Measurements from ENCODE around the gene OLA1. TPM values are rescaled to one million over a fixed set of nuclear protein-coding genes. Genes with fewer than 3 reads are reported as not detected.

Gene OLA1
- total RNA-seq, 2 donors from 2014 or later, result 75.6 to 92.8 TPM

DNA sequence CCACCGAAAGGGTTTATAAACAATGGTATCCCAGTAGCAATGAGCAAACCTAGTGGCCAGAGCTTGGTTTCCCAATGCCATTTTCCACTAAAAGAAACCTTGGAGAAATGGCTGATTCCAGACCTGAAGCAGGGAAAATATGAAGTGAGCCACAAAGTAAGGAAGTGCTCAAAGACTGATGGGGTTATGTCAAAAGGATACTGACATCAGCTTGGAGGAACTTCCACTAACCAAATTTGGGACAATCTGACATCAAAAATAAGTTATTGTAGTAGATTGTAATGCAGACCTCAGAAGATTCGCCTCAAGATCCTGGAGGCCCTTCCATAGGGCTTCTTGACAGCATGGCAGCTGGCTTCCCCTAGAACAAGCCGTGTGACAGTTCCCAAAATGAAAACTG, 203.8 kb downstream of the OLA1 start:
- no peak for DNase-seq
- Histone ChIP-seq H3K27ac (no peak overlapping the region), H3K9me3 (no peaks in the 10 kb centered on the region), H3K27me3 (no peaks in the 10 kb centered on the region), H3K4me3 (no peak overlapping the region), H3K4me1 (no peaks in the 10 kb centered on the region), H3K9ac (ENCODE audit: low read depth in 2 of 2, low read length in 2 of 2) (no peak overlapping the region), H3K36me3 (no peaks in the 10 kb centered on the region)
- intact Hi-C loops (cut with DNase I), result loop anchor here (10.0 kb wide), 1 partner anchor 160 kb away; no protein-coding TSS in a partner anchor
- TF ChIP-seq, protein P1, sequence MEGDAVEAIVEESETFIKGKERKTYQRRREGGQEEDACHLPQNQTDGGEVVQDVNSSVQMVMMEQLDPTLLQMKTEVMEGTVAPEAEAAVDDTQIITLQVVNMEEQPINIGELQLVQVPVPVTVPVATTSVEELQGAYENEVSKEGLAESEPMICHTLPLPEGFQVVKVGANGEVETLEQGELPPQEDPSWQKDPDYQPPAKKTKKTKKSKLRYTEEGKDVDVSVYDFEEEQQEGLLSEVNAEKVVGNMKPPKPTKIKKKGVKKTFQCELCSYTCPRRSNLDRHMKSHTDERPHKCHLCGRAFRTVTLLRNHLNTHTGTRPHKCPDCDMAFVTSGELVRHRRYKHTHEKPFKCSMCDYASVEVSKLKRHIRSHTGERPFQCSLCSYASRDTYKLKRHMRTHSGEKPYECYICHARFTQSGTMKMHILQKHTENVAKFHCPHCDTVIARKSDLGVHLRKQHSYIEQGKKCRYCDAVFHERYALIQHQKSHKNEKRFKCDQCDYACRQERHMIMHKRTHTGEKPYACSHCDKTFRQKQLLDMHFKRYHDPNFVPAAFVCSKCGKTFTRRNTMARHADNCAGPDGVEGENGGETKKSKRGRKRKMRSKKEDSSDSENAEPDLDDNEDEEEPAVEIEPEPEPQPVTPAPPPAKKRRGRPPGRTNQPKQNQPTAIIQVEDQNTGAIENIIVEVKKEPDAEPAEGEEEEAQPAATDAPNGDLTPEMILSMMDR (IDR thresholded peaks at IDR 0.05), result no peak

DNA sequence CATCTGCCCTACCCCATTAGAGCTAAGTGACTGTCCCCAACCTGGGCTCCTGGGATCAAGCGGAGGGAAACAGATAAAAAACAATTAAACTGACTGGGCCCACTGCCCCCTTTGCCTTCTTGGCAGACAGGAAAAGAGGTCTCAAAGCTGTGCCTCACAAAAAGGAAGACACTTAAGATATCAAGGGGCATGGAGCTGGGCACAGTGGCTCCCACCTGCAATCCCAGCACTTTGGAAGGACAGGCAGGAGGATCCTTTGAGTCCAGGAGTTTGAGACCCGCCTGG, 208.0 kb downstream of the OLA1 start:
- H3K27me3 ChIP-seq, result no peaks in the 10 kb centered on the region
- DNase-seq, result no peak
- no peak overlapping the region for H3K9ac ChIP-seq (ENCODE audit: low read depth in 2 of 2, low read length in 2 of 2)
- H3K4me1 ChIP-seq, result no peaks in the 10 kb centered on the region
- no peaks in the 10 kb centered on the region for H3K36me3 ChIP-seq
- intact Hi-C loops (cut with DNase I), result loop anchor here (10.0 kb wide), 1 partner anchor 156 kb away; no protein-coding TSS in a partner anchor
- TF ChIP-seq, protein P1 (IDR thresholded peaks at IDR 0.05), result no peak
- no peak overlapping the region for H3K27ac ChIP-seq
- H3K4me3 ChIP-seq, result no peak overlapping the region
- H3K9me3 ChIP-seq, result no peaks in the 10 kb centered on the region

DNA sequence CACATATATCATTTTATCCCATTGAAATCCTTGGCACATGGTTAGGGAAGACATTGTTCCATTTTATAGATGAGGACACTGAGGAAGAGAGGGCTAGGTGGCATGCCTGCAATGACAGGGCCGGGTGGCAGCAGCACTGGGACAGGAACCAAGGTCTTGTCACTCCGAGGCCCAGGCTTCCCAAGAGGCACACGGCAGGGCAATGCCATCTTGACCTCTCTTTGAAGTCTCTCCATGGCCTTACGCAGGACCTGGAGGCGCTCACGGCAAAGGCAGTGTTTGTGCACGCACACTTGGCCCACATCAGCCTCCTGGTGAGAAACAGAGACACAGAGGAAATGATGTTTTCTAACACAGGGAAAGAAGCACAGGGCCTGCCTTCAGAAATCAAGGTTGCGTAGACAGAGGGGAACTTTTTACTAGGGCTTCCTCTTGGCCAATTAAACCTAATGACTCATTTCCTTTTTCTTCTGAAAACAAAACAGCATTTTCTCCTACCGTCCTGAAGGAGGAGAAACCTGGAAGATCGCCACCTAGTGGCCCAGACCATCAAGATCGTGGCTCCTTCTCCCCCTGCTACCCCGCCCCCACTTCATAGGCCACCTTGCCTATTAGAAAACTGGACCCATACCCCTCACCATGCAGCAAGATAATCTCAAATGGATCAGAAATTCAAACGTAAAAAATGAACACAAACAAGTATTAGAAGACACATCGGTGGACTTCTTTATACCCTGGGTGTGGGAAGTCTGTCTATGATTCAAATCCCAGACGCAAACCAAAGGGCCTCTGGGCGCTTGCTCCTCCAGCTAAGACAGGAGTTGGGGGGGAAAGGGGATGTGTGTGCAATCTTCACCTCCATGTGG, 208.5 kb downstream of the OLA1 start:
- no peaks in the 10 kb centered on the region for H3K4me1 ChIP-seq
- H3K9me3 ChIP-seq, result no peaks in the 10 kb centered on the region
- TF ChIP-seq, protein P1 (IDR thresholded peaks at IDR 0.05), result peak; percentile 90
- intact Hi-C loops (cut with DNase I), result loop anchor here (10.0 kb wide), 3 partner anchors 75 to 635 kb away; partner anchors contain the start of gene SP3
- H3K9ac ChIP-seq (ENCODE audit: low read depth in 2 of 2, low read length in 2 of 2), result peak overlapping the region; percentile 48 to 64
- H3K27ac ChIP-seq, result peak overlapping the region; percentile 83
- no peak overlapping the region for H3K4me3 ChIP-seq
- no peaks in the 10 kb centered on the region for H3K36me3 ChIP-seq
- no peaks in the 10 kb centered on the region for H3K27me3 ChIP-seq
- DNase-seq, result peak; percentile 91

DNA sequence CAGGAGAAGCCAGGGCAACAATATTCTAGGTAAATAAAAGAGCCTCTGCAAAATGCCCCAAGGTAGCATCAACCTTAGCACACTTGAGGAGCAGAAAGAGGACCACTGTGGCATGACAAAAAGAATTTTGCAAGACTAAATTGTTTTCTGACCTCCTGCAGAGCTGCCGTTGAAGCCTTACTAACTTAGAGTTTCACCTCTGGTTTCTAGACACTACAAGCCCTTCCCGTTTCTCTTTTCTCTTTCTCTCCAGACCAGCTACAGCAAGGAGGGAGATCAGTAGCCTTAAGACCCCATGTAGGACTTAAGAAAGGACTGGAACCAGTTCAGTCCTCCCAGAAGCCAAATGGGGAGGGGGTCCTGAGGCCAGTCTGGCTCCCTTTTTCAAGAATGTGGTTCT, 209.9 kb downstream of the OLA1 start:
- no peaks in the 10 kb centered on the region for H3K9me3 ChIP-seq
- H3K9ac ChIP-seq (ENCODE audit: low read depth in 2 of 2, low read length in 2 of 2), result no peak overlapping the region
- TF ChIP-seq, protein P1 (IDR thresholded peaks at IDR 0.05), result no peak
- H3K4me3 ChIP-seq, result no peak overlapping the region
- no peaks in the 10 kb centered on the region for H3K36me3 ChIP-seq
- intact Hi-C loops (cut with DNase I), result loop anchor here (10.0 kb wide), 2 partner anchors 74 to 634 kb away; partner anchors contain the start of gene SP3
- no peaks in the 10 kb centered on the region for H3K27me3 ChIP-seq
- no peak overlapping the region for H3K27ac ChIP-seq
- DNase-seq, result no peak
- H3K4me1 ChIP-seq, result no peaks in the 10 kb centered on the region

DNA sequence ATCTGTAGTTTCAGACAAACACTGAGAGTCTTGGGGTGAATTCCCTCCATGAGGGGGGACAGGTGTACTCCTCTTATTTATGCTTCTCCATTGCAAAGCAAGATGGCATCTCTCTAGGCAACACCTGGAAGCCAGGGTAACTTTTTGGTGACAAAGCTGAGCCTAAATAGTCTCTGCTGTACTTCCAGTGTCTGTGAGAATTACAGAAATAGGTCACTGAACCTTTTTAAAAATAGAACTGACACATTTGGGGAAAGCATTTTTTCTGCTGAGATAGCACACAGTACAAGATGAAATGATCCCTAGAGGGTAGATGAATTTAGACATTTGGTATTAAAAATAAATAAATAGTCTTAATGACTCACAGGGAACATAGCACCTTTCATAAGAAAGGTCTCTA, 211.5 kb downstream of the OLA1 start:
- no peak overlapping the region for H3K9ac ChIP-seq (ENCODE audit: low read depth in 2 of 2, low read length in 2 of 2)
- H3K4me3 ChIP-seq, result no peak overlapping the region
- H3K4me1 ChIP-seq, result no peaks in the 10 kb centered on the region

More for the DNA sequence above, 211.5 kb downstream of the OLA1 start:
- DNase-seq, result no peak
- Histone ChIP-seq H3K9me3 (no peaks in the 10 kb centered on the region), H3K27me3 (no peaks in the 10 kb centered on the region), H3K36me3 (no peaks in the 10 kb centered on the region), H3K27ac (no peak overlapping the region)
- TF ChIP-seq, protein P1 (IDR thresholded peaks at IDR 0.05), result no peak
- intact Hi-C loops (cut with DNase I), result loop anchor here (10.0 kb wide), 2 partner anchors 72 to 632 kb away; partner anchors contain the start of gene SP3
